ENCODE results near the gene CEP170. TPM values are rescaled to one million over a fixed set of nuclear protein-coding genes. Genes with fewer than 3 reads are reported as not detected.
A peak's percentile ranks its signal among the peaks of the same experiment; 100 is the strongest.
"Not testable (repeated sequence)": the region's sequence is repeated elsewhere in the genome, so short reads cannot be mapped to it uniquely, and the experiment has no call there.

The CEP170 gene
- total RNA-seq, 1 experiment from 2014 or later = 124 TPM

DNA sequence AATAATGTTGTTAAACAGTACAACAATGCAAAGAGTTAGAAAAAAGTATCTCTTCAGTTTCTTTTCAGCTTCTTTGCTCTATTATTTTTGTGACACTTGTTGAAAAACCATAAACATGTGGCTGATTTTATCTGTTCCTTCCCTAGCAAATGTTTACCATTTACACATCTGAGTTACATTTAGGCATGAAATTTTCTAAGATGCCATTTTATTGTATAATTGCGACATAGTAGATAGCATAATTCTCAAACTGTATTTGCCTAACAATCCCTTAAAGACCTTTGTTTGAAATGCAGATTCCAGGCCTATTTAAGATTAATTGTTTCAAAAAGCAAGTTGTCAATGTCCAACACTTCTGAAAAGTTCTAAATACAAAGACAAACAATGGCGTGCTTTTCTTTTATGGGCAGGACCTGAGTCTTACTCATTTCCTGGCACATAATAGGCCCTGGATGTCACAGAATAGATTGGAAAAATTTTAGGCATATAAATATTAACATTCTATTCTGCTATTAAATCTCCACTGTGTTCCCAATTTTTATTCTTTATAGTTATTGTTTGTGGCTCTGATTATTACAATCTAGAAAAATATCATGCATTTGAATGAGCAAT is 81.2 kb downstream of the CEP170 start:
- H3K36me3 ChIP-seq (ENCODE audit: insufficient read depth, low read length); H3K27ac ChIP-seq (ENCODE audit: low read length): not testable (repeated sequence)

DNA sequence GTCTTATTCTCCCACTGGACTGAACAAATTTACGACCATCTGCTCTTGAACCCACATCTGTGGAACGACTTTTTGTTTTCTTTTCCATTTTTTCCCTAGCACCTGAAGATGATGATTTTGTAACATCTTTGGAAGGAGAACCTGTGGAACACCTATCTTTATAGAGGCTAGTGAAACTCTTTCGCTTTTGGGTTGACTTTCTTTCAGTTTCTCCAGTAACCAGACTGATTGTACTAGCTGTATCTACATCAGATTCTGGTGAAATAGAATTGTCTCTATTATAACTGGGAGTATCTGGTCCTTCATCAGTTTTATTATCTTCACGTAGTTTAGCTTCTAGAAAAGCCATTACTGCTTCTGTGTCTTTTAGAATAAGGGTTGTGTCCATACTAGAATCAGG is 90.2 kb downstream of the CEP170 start:
- H3K4me2 ChIP-seq (ENCODE audit: low read depth, low read length, poor library complexity, severe bottlenecking); H3K79me2 ChIP-seq (ENCODE audit: low read length); H3K9ac ChIP-seq (ENCODE audit: low read length); H3K9me2 ChIP-seq (replicated peaks; ENCODE audit: insufficient read depth, low read length); H3K4me3 ChIP-seq (ENCODE audit: low read length); DNase-seq; H4K20me1 ChIP-seq (ENCODE audit: insufficient read depth, low read depth, low read length); H3K27me3 ChIP-seq (ENCODE audit: low read length); H3K9me3 ChIP-seq (ENCODE audit: low read length); H2AFZ ChIP-seq (ENCODE audit: low read length); H3K27ac ChIP-seq (ENCODE audit: low read length): not testable (repeated sequence)
- peaks cover 13% of the 10 kb centered on the region for H3K4me1 ChIP-seq (ENCODE audit: low read length)
- H3K36me3 ChIP-seq (ENCODE audit: insufficient read depth, low read length) = peaks cover 17% of the 10 kb centered on the region

More for the DNA sequence above, 81.2 kb downstream of the CEP170 start:
- not testable (repeated sequence) for H3K9me2 ChIP-seq (replicated peaks; ENCODE audit: insufficient read depth, low read length); H3K27me3 ChIP-seq (ENCODE audit: low read length); H3K9ac ChIP-seq (ENCODE audit: low read length); H3K4me1 ChIP-seq (ENCODE audit: low read length); DNase-seq; H3K79me2 ChIP-seq (ENCODE audit: low read length); H3K9me3 ChIP-seq (ENCODE audit: low read length); H2AFZ ChIP-seq (ENCODE audit: low read length); H4K20me1 ChIP-seq (ENCODE audit: insufficient read depth, low read depth, low read length); H3K4me3 ChIP-seq (ENCODE audit: low read length); H3K4me2 ChIP-seq (ENCODE audit: low read depth, low read length, poor library complexity, severe bottlenecking)

DNA sequence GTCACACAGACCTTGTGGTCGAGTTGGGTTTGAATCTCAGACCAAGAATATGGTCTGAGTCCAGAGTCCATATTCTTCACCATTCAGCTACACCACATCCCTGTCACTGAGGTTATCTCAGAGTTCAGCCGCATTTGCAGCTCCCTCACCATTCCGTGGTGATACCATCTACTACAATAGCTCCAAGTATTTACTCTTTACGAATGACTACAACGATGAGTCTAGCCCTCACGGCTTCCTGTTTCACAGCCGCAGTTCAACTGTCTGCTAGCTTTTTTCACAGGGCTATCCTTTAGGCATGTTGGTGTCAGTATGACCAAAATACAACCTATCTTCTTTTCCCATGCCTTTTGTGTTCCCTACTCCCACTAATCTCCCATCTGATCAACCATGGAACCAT is 104.2 kb downstream of the CEP170 start:
- H3K4me2 ChIP-seq (ENCODE audit: low read depth, low read length, poor library complexity, severe bottlenecking); H2AFZ ChIP-seq (ENCODE audit: low read length); H3K9me3 ChIP-seq (ENCODE audit: low read length); H3K36me3 ChIP-seq (ENCODE audit: insufficient read depth, low read length); H3K9me2 ChIP-seq (replicated peaks; ENCODE audit: insufficient read depth, low read length); DNase-seq; H3K27me3 ChIP-seq (ENCODE audit: low read length); H3K27ac ChIP-seq (ENCODE audit: low read length); H3K4me1 ChIP-seq (ENCODE audit: low read length); H3K9ac ChIP-seq (ENCODE audit: low read length); H3K79me2 ChIP-seq (ENCODE audit: low read length); H4K20me1 ChIP-seq (ENCODE audit: insufficient read depth, low read depth, low read length); H3K4me3 ChIP-seq (ENCODE audit: low read length): not testable (repeated sequence)

DNA sequence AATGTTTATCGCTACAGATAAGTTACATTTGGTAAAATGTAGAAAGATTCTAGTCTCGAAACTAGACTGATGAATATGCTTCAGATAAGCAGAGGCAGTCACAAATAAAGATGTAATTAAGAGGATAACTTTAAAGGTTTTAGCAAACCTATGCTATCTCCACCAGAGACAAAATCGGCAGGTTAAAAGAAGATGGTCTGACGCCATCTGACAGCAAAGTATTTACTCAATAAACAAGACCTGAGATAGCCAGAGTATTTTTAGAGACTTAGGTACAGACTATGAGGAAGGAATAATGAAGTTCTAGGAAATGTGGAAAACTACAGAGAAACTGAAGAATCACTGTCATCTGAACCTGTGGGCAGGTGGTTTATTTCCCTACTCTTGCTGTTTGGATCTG is 106.0 kb downstream of the CEP170 start:
- not testable (repeated sequence) for H3K4me1 ChIP-seq (ENCODE audit: low read length); DNase-seq; H3K9ac ChIP-seq (ENCODE audit: low read length); H3K9me3 ChIP-seq (ENCODE audit: low read length); H3K4me3 ChIP-seq (ENCODE audit: low read length); H3K36me3 ChIP-seq (ENCODE audit: insufficient read depth, low read length); H3K4me2 ChIP-seq (ENCODE audit: low read depth, low read length, poor library complexity, severe bottlenecking); H2AFZ ChIP-seq (ENCODE audit: low read length); H4K20me1 ChIP-seq (ENCODE audit: insufficient read depth, low read depth, low read length); H3K27me3 ChIP-seq (ENCODE audit: low read length); H3K27ac ChIP-seq (ENCODE audit: low read length); H3K79me2 ChIP-seq (ENCODE audit: low read length); H3K9me2 ChIP-seq (replicated peaks; ENCODE audit: insufficient read depth, low read length)

DNA sequence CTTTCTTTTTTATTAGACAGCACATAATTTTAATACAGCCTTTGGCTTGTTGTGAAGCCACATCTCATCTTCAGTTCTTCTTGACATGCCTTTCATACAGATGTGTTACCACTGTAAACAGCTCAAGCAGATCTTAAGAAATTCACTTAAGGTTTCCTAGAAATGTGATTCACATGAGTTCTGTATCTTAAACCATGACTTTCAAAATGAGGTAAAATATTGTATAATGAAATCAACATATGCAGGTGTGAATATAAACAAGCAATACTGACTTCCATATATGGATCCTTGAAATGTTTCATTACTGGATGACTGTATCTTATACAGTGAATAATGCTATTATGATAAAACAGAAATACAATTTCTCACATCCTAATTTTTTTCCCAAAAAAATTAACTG is 107.7 kb downstream of the CEP170 start:
- not testable (repeated sequence) for H4K20me1 ChIP-seq (ENCODE audit: insufficient read depth, low read depth, low read length); DNase-seq; H3K36me3 ChIP-seq (ENCODE audit: insufficient read depth, low read length); H3K79me2 ChIP-seq (ENCODE audit: low read length); H3K9me3 ChIP-seq (ENCODE audit: low read length); H3K4me1 ChIP-seq (ENCODE audit: low read length); H3K9ac ChIP-seq (ENCODE audit: low read length); H2AFZ ChIP-seq (ENCODE audit: low read length); H3K27ac ChIP-seq (ENCODE audit: low read length); H3K9me2 ChIP-seq (replicated peaks; ENCODE audit: insufficient read depth, low read length); H3K4me2 ChIP-seq (ENCODE audit: low read depth, low read length, poor library complexity, severe bottlenecking); H3K4me3 ChIP-seq (ENCODE audit: low read length); H3K27me3 ChIP-seq (ENCODE audit: low read length)

DNA sequence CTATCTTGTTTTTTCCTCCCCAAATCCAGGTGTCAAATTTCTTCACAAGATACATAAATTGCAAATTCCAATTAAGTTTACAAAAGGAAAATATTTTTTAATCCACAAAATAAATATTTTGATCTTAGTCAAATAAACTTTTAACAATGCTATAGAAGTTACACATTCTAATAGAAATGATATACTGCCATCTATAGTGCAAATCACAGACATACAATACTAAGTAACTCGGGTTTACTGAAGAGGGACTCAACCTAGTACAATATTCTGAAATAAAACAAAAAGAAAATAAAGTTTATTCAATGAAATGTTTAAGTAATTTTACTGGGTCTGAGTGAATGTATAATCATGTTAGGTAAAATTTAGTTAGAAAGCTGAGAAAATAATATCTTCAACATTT is 114.6 kb downstream of the CEP170 start:
- H3K27me3 ChIP-seq (ENCODE audit: low read length); H3K4me3 ChIP-seq (ENCODE audit: low read length); H3K9me3 ChIP-seq (ENCODE audit: low read length); H3K9ac ChIP-seq (ENCODE audit: low read length); H3K4me2 ChIP-seq (ENCODE audit: low read depth, low read length, poor library complexity, severe bottlenecking); H3K79me2 ChIP-seq (ENCODE audit: low read length); H4K20me1 ChIP-seq (ENCODE audit: insufficient read depth, low read depth, low read length); H3K4me1 ChIP-seq (ENCODE audit: low read length); H3K27ac ChIP-seq (ENCODE audit: low read length); H3K36me3 ChIP-seq (ENCODE audit: insufficient read depth, low read length); H3K9me2 ChIP-seq (replicated peaks; ENCODE audit: insufficient read depth, low read length); H2AFZ ChIP-seq (ENCODE audit: low read length): not testable (repeated sequence)
- DNase-seq = peak; percentile 41

DNA sequence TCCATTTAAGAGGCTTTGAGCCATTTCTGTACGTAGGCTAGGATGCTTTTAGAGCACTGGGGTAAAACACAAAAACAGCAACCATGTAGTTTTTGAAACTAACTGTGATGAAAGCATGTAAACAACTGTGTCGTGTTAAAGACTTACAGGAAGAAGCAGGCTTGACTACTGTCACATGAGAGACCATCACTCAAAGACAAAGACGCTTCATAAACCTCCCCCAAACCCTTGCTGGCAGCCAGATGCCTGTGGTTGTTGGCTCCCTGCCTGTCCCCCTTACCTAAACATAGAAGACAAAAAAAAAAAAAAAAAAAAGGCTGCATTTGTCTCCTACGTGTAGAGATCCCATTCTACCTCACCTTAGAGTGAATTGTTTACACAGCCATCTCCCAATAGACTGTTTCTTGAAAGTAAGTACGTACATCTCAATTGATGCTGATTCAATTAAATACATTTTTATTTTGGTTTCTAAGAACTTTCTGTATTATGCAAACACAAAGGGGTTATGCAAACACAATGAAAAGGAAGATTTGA is 132.1 kb downstream of the CEP170 start:
- not testable (repeated sequence) for H4K20me1 ChIP-seq (ENCODE audit: insufficient read depth, low read depth, low read length); H3K4me2 ChIP-seq (ENCODE audit: low read depth, low read length, poor library complexity, severe bottlenecking); H3K9me2 ChIP-seq (replicated peaks; ENCODE audit: insufficient read depth, low read length); DNase-seq; H3K79me2 ChIP-seq (ENCODE audit: low read length); H2AFZ ChIP-seq (ENCODE audit: low read length); H3K27ac ChIP-seq (ENCODE audit: low read length); H3K4me1 ChIP-seq (ENCODE audit: low read length); H3K4me3 ChIP-seq (ENCODE audit: low read length); H3K9me3 ChIP-seq (ENCODE audit: low read length); H3K36me3 ChIP-seq (ENCODE audit: insufficient read depth, low read length); H3K9ac ChIP-seq (ENCODE audit: low read length); H3K27me3 ChIP-seq (ENCODE audit: low read length)

DNA sequence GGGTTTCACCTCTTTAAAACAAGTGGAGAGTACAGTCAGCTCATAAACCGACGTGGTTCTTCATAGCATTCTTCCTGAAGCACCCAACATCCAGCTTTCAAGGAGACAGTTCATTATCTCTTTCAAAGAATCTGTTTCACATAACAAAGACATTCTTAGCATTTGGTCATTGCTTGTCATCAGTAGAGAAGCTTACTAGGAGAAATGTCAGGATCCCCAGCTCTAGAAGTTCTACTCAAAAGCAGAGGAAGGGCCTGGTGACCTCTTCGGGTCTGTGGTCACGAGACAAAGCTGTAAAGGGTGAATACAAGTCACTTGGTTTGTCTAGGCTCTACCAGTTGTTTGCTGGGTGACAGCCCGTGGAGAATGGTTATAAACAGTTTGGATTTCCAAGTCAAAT is 133.1 kb downstream of the CEP170 start:
- not testable (repeated sequence) for H2AFZ ChIP-seq (ENCODE audit: low read length); H3K27me3 ChIP-seq (ENCODE audit: low read length); H3K27ac ChIP-seq (ENCODE audit: low read length); H3K4me2 ChIP-seq (ENCODE audit: low read depth, low read length, poor library complexity, severe bottlenecking); H3K9ac ChIP-seq (ENCODE audit: low read length); H3K36me3 ChIP-seq (ENCODE audit: insufficient read depth, low read length); H3K4me1 ChIP-seq (ENCODE audit: low read length); H3K9me3 ChIP-seq (ENCODE audit: low read length); H3K9me2 ChIP-seq (replicated peaks; ENCODE audit: insufficient read depth, low read length); DNase-seq; H3K4me3 ChIP-seq (ENCODE audit: low read length); H3K79me2 ChIP-seq (ENCODE audit: low read length); H4K20me1 ChIP-seq (ENCODE audit: insufficient read depth, low read depth, low read length)
